H54 (cell line): Measurements from ENCODE around the gene MMS19.
A peak's percentile ranks its signal among the peaks of the same experiment; 100 is the strongest.

ENCODE experiments used
- DNase-seq: peaks from one replicate; pipeline ENCODE4 v3.0.0; 2011; ENCODE audit warnings: low spot score, mixed read lengths; ENCODE audit not compliant: insufficient read length
- FAIRE-seq: peaks from 3 replicates; lab custom pipeline; 2011; peaks lifted over from hg19 to GRCh38; lab: Jason Lieb, UNC
- POLR2A ChIP-seq: IDR thresholded peaks from 2 replicates; pipeline ENCODE4 v1.6.1; 2011; ENCODE audit warnings: low read depth, mild to moderate bottlenecking, low read length

The MMS19 gene

DNA sequence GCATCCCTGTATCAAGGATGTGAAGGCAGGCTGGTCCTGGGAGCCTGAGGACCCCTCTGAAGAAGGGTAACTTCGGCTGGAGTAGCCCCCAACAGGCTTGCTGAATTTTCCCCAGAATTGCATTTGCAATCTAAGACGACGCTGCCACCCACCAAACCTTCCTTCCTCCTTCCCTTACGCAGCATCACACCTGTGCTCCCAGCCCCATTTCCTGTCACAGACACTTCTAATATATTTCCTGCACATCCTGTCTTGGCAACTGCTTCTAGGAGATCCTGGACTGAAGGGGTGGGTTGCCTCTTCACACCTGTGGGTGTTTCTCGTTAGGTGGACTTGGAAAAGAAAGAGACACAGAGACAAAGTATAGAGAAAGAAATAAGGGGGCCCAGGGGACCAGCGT is 81.7 kb downstream of the MMS19 start:
- FAIRE-seq, result no peak
- TF ChIP-seq POLR2A, result no peak
- no peak for DNase-seq

DNA sequence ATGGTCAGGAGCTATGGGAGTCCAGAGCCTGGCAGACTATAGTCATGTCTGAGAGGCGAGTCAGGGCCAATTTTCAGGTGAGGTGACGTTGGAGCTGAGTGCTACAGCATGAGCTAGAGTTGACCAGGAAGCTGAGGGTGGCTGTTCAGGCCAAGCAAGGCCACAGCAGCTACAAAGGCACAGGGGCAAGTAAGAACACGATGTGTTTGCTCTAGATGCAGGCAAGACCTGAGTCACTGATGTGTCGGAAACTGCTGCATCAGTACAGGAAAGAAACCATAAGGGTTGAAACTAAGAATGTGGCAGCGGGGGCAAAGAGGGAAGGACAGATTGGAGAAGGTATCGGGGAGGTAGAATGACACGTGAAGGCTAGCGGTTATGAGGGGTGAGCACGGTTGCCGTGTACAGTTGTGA is 85.3 kb downstream of the MMS19 start:
- DNase-seq (no peak), FAIRE-seq (no peak)

DNA sequence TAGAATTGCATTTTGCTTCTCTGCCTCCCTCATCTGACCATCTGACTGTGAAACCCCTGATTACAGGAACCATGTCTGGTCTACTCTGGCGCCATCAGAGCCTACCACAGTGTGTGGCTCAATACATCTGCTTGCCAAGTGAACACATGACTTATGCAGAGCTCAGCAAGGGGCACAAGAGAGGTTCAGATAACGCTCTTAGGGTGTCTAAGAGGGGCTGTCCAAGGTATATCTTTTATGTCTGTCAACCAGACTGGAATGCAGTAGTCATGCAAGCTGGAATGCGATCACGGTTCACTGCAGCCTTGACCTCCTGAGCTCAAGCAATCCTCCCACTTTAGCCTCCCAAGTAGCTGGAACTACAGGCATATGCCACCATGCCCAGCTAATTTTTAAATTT is 86.8 kb downstream of the MMS19 start:
- DNase-seq (peak; percentile 71), FAIRE-seq (no peak)
- TF ChIP-seq POLR2A, result no peak

More for the DNA sequence above, 85.3 kb downstream of the MMS19 start:
- no peak for TF ChIP-seq POLR2A

DNA sequence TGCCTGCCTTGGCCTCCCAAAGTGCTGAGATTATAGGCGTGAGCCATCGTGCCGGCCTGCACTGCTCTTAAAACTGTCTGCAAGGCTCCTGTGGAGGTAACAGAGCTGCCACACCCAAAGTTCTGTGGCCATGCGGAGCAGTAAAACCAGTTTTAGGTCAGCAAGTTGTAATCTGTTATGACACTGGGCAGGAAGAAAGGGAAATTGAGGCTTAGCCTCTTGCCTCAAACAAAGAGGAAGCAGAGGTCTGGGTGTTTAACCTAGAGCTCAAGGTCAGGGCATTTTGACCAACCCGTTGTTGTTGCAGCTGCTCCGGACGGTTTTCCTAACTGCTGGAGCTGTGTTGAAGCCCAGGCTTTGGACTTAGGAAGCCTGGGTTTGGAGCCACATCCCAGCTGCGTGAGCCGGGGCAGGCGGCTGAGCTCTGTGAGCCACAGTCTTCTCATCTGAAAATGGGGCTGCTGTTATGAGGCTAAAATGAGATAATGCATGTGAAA is 89.7 kb downstream of the MMS19 start:
- DNase-seq, result no peak
- no peak for FAIRE-seq
- no peak for TF ChIP-seq POLR2A
